ENCODE results near the gene FTMT.
"Not testable (repeated sequence)": the region's sequence is repeated elsewhere in the genome, so short reads cannot be mapped to it uniquely, and the experiment has no call there.

The FTMT gene

GRCh38 chr5:121851643-121852574 lies at the start of gene FTMT:
Gene FTMT, plus strand, starts transcription at chr5:121851882. Its CDS starts 82 bp downstream, at chr5:121851964.
- DNase-seq: no peak

- DNase-seq: not testable (repeated sequence)
Observed at GRCh38 chr5:121805251-121805650, 46.4 kb upstream of the FTMT start.

GRCh38 chr5:121805911-121806310 lies 45.8 kb upstream of the FTMT start:
- DNase-seq: no peak

GRCh38 chr5:121816164-121816563 lies 35.5 kb upstream of the FTMT start:
- DNase-seq: no peak

- DNase-seq: no peak
Observed at GRCh38 chr5:121819682-121820261, 31.9 kb upstream of the FTMT start.

- no peak for DNase-seq
Observed at GRCh38 chr5:121833617-121834016, 18.1 kb upstream of the FTMT start.

- no peak for DNase-seq
Observed at GRCh38 chr5:121834021-121834420, 17.7 kb upstream of the FTMT start.

- DNase-seq: no peak
Observed at GRCh38 chr5:121841892-121842291, 9.8 kb upstream of the FTMT start.

GRCh38 chr5:121850272-121850671 lies 1.4 kb upstream of the FTMT start:
- DNase-seq: no peak

- DNase-seq: no peak
Observed at GRCh38 chr5:121853850-121854249, 2.2 kb downstream of the FTMT start.

- DNase-seq: no peak
Observed at GRCh38 chr5:121862801-121863200, 11.1 kb downstream of the FTMT start.

GRCh38 chr5:121863753-121864285 lies 12.1 kb downstream of the FTMT start:
- DNase-seq: no peak

GRCh38 chr5:121867403-121867802 lies 15.7 kb downstream of the FTMT start:
- DNase-seq: no peak

GRCh38 chr5:121870489-121870888 lies 18.8 kb downstream of the FTMT start:
- no peak for DNase-seq

- DNase-seq: no peak
Observed at GRCh38 chr5:121872856-121873255, 21.2 kb downstream of the FTMT start.

- DNase-seq: no peak
Observed at GRCh38 chr5:121873409-121873808, 21.7 kb downstream of the FTMT start.

- no peak for DNase-seq
Observed at GRCh38 chr5:121885630-121886029, 33.9 kb downstream of the FTMT start.

- DNase-seq: no peak
Observed at GRCh38 chr5:121887727-121888126, 36.0 kb downstream of the FTMT start.

- DNase-seq: no peak
Observed at GRCh38 chr5:121890297-121890858, 38.7 kb downstream of the FTMT start.

- DNase-seq: no peak
Observed at GRCh38 chr5:121897341-121897740, 45.7 kb downstream of the FTMT start.

GRCh38 chr5:121899346-121899745 lies 47.7 kb downstream of the FTMT start:
- DNase-seq: no peak

Measured in SW 1271 (cell line).